ENCODE results near the gene KCNC4. TPM values are rescaled to one million over a fixed set of nuclear protein-coding genes. Genes with fewer than 3 reads are reported as not detected.

The KCNC4 gene
- total RNA-seq, 2 donors from 2014 or later = 6.7 to 8.4 TPM

- Histone ChIP-seq H3K27me3 (no peaks in the 10 kb centered on the region), H3K9ac (ENCODE audit: low read depth in 2 of 2, low read length in 2 of 2) (no peak overlapping the region), H3K4me1 (no peaks in the 10 kb centered on the region), H3K27ac (no peak overlapping the region), H3K36me3 (no peaks in the 10 kb centered on the region), H3K4me3 (no peak overlapping the region), H3K9me3 (no peaks in the 10 kb centered on the region)
- TF ChIP-seq CTCF (IDR thresholded peaks at IDR 0.05) = no peak
- DNase-seq = no peak
- intact Hi-C loops (cut with DNase I) = no loop called here
Measured at GRCh38 chr1:110250749-110251148, 40.6 kb downstream of the KCNC4 start.

- Histone ChIP-seq H3K36me3 (no peaks in the 10 kb centered on the region), H3K9ac (ENCODE audit: low read depth in 2 of 2, low read length in 2 of 2) (no peak overlapping the region), H3K9me3 (no peaks in the 10 kb centered on the region), H3K27me3 (no peaks in the 10 kb centered on the region), H3K4me1 (no peaks in the 10 kb centered on the region), H3K4me3 (no peak overlapping the region), H3K27ac (no peak overlapping the region)
- intact Hi-C loops (cut with DNase I) = no loop called here
- TF ChIP-seq CTCF (IDR thresholded peaks at IDR 0.05) = no peak
- no peak for DNase-seq
Measured at GRCh38 chr1:110253213-110253612, 43.1 kb downstream of the KCNC4 start.

- no peaks in the 10 kb centered on the region for H3K27me3 ChIP-seq
- no peaks in the 10 kb centered on the region for H3K4me1 ChIP-seq
- no peak overlapping the region for H3K9ac ChIP-seq (ENCODE audit: low read depth in 2 of 2, low read length in 2 of 2)
- intact Hi-C loops (cut with DNase I) = no loop called here
- no peaks in the 10 kb centered on the region for H3K9me3 ChIP-seq
- H3K4me3 ChIP-seq = no peak overlapping the region
- no peak for DNase-seq
- H3K27ac ChIP-seq = no peak overlapping the region
- TF ChIP-seq CTCF (IDR thresholded peaks at IDR 0.05) = no peak
- no peaks in the 10 kb centered on the region for H3K36me3 ChIP-seq
Measured at GRCh38 chr1:110254604-110255391, 44.7 kb downstream of the KCNC4 start.

- TF ChIP-seq CTCF (IDR thresholded peaks at IDR 0.05) = no peak
- H3K9me3 ChIP-seq = no peaks in the 10 kb centered on the region
- H3K9ac ChIP-seq (ENCODE audit: low read depth in 2 of 2, low read length in 2 of 2) = no peak overlapping the region
- intact Hi-C loops (cut with DNase I) = no loop called here
- no peak overlapping the region for H3K27ac ChIP-seq
- no peaks in the 10 kb centered on the region for H3K4me1 ChIP-seq
- DNase-seq = no peak
- no peak overlapping the region for H3K4me3 ChIP-seq
- no peaks in the 10 kb centered on the region for H3K36me3 ChIP-seq
- no peaks in the 10 kb centered on the region for H3K27me3 ChIP-seq
Measured at GRCh38 chr1:110255392-110255787, 45.3 kb downstream of the KCNC4 start.

GRCh38 chr1:110258734-110259133 is 48.6 kb downstream of the KCNC4 start:
- H3K9ac ChIP-seq (ENCODE audit: low read depth in 2 of 2, low read length in 2 of 2) = no peak overlapping the region
- TF ChIP-seq CTCF (IDR thresholded peaks at IDR 0.05) = no peak
- H3K4me1 ChIP-seq = no peaks in the 10 kb centered on the region
- no peak overlapping the region for H3K27ac ChIP-seq
- H3K9me3 ChIP-seq = no peaks in the 10 kb centered on the region
- no peak for DNase-seq
- intact Hi-C loops (cut with DNase I) = no loop called here
- no peaks in the 10 kb centered on the region for H3K36me3 ChIP-seq
- H3K27me3 ChIP-seq = no peaks in the 10 kb centered on the region
- H3K4me3 ChIP-seq = no peak overlapping the region

All from colonic mucosa (tissue), 4 donors.